Mucosa of descending colon (tissue), 3 donors: ENCODE results near the gene TMOD1. TPM values are rescaled to one million over a fixed set of nuclear protein-coding genes. Genes with fewer than 3 reads are reported as not detected.

ENCODE experiments used
- ATAC-seq: fragments of 200-7000 bp; cut with Tn5 transposase; one replicate; pipeline ENCODE4 v1.9.1; 2020; ENCODE audit warnings: mild to moderate bottlenecking, moderate library complexity
- DNase-seq, 3 donors: peaks; one replicate each; pipeline ENCODE4 v3.0.0-alpha.2; 2020
- H3K36me3 ChIP-seq: fragments of 200-600 bp; one replicate; pipeline ENCODE4 v1.8.0; 2021; ENCODE audit warnings: low read depth, mild to moderate bottlenecking
- H3K4me1 ChIP-seq: fragments of 200-600 bp; one replicate; pipeline ENCODE4 v1.8.0; 2021; ENCODE audit warnings: low read depth, mild to moderate bottlenecking
- H3K4me3 ChIP-seq: fragments of 200-600 bp; one replicate; pipeline ENCODE4 v1.8.0; 2021; ENCODE audit warnings: mild to moderate bottlenecking
- H3K9me3 ChIP-seq: fragments of 200-600 bp; one replicate; pipeline ENCODE4 v1.8.0; 2021; ENCODE audit warnings: mild to moderate bottlenecking
- intact Hi-C, 2 donors: fragments of 100-400 bp; cut with DNase I in 1 of 2; cut with micrococcal nuclease in 1 of 2; formaldehyde crosslinking; loops; one replicate each; pipeline versions ENCODE4 v1.11.0 to v1.11.1; 2022; cut with DNase I, micrococcal nuclease
- total RNA-seq, 3 donors: library from RNA; stranded (reverse); fragmentation: NEBNext Ultra II Directional in 2 of 3; extraction: Animal tissue kit (Norgen Biotek cat#: 25700) in 2 of 3; gene quantifications; one replicate each; pipeline versions ENCODE4 v1.2.1 to v1.2.4, GENCODE V29; 2021 to 2023
- TF ChIP-seq, protein P1 (sequence below): fragments of 200-600 bp; IDR thresholded peaks from one replicate; pipeline ENCODE4 v1.8.0; 2022; ENCODE audit warnings: antibody characterized with exemption, mild to moderate bottlenecking
- donor health status: DM: no; HTN: no; CAD: no; lungs with moderate emphysema.
- donor health status: DM: no; HTN: no; CAD: no.
- donor health status: DM: no; HTN: yes; CAD: no.

Gene TMOD1
- total RNA-seq, 3 donors from 2014 or later, result 2.6 to 36.0 (median 3.9) TPM

DNA sequence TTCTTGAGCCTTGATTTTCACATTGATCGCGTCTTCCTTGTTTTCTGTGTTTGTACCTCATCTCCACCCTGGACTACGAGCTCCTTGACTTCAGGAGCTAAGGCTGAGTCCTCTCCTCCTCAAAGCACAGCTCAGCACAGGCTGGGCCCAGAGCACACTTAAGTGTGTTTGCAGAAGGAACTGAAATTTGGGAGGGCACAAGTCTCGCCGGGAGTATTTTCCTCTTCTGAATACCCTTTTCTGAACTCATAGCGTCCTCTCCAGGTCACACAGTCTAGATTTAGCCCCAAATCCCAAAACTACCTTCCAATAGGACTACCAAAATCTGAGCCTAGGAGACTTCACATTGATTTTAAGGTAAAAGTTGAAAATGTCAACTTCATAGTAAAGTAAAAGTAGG, 90.1 kb downstream of the TMOD1 start:
- H3K36me3 ChIP-seq, result no peaks in the 10 kb centered on the region
- intact Hi-C loops, result no loop called here
- ATAC-seq (no peak), DNase-seq (no peak)
- H3K9me3 ChIP-seq, result no peaks in the 10 kb centered on the region
- TF ChIP-seq, protein P1, sequence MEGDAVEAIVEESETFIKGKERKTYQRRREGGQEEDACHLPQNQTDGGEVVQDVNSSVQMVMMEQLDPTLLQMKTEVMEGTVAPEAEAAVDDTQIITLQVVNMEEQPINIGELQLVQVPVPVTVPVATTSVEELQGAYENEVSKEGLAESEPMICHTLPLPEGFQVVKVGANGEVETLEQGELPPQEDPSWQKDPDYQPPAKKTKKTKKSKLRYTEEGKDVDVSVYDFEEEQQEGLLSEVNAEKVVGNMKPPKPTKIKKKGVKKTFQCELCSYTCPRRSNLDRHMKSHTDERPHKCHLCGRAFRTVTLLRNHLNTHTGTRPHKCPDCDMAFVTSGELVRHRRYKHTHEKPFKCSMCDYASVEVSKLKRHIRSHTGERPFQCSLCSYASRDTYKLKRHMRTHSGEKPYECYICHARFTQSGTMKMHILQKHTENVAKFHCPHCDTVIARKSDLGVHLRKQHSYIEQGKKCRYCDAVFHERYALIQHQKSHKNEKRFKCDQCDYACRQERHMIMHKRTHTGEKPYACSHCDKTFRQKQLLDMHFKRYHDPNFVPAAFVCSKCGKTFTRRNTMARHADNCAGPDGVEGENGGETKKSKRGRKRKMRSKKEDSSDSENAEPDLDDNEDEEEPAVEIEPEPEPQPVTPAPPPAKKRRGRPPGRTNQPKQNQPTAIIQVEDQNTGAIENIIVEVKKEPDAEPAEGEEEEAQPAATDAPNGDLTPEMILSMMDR, result no peak
- no peaks in the 10 kb centered on the region for H3K4me1 ChIP-seq
- no peak overlapping the region for H3K4me3 ChIP-seq

DNA sequence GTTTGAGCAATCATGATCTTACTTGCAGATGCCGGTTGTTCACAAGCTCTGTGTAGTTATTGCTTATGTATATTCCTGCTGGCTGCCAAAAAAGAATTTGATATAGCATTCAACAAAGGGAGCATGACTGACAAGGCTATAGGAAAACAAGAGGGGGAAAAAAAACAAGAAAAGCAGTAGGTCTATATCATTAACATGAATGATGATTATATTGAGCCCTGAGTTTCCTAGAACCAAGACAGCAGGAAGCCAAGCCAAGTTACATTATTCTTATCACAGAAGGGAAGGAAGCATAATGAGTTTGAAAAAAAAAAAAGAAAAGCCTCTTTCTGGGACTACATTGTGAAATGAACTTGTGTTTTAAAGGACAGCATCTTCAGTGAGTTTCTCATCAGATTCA, 90.7 kb downstream of the TMOD1 start:
- Histone ChIP-seq H3K4me1 (no peaks in the 10 kb centered on the region), H3K36me3 (no peaks in the 10 kb centered on the region), H3K9me3 (no peaks in the 10 kb centered on the region), H3K4me3 (no peak overlapping the region)
- intact Hi-C loops, result no loop called here
- TF ChIP-seq, protein P1, result no peak
- ATAC-seq, result no peak
- DNase-seq, result no peak

DNA sequence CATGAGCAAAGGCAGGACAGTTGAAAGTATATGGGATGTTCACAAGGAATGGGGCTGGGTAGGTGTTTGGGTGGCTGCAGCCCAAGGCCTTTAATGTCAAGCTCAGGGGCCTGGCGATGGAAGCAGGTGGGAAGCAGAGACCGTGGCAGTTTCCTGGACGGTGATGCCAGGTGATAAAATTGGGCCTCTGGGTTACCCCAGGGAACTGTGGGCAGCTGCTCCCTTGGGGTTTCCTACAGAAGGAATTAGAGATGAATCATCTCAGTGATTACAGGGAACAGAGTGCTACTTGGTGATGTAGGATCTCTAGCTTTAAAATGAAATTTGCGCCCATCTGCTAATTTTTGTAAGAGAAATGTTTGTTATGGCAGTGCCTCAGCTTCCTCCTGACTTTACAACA, 92.5 kb downstream of the TMOD1 start:
- no peak for ATAC-seq
- TF ChIP-seq, protein P1, result no peak
- intact Hi-C loops, result no loop called here
- H3K4me1 ChIP-seq, result no peaks in the 10 kb centered on the region
- DNase-seq, result no peak
- H3K36me3 ChIP-seq, result no peaks in the 10 kb centered on the region
- no peaks in the 10 kb centered on the region for H3K9me3 ChIP-seq
- no peak overlapping the region for H3K4me3 ChIP-seq

DNA sequence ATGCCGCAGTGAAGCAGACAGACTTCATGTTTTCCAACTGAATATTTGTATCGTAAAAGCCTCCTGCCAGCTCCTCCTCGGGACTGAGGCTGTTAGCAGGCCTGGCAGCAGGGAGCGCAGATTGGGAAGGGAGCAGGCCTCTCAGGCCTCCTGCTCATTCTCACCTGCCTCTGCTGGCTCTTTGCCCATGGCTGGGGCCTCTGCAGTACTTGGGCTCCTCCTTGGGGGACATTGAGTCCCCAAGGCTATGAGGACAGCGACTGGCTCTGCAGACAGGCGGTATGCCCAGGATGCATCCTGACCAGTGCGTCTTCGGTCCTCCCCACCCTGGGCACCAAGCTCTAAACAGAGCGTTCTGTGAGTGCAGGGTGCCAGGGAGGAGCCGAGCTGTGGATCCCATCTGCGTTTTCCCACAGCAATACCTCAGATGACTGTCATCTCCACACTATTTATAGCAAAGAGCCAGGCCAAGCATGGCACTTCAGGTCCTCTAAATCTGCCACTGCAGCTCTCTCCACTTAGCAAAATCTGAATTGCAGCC, 93.0 kb downstream of the TMOD1 start:
- Histone ChIP-seq H3K9me3 (no peaks in the 10 kb centered on the region), H3K4me1 (no peaks in the 10 kb centered on the region), H3K36me3 (no peaks in the 10 kb centered on the region), H3K4me3 (no peak overlapping the region)
- ATAC-seq (no peak), DNase-seq (no peak)
- TF ChIP-seq, protein P1, result no peak
- intact Hi-C loops, result no loop called here

DNA sequence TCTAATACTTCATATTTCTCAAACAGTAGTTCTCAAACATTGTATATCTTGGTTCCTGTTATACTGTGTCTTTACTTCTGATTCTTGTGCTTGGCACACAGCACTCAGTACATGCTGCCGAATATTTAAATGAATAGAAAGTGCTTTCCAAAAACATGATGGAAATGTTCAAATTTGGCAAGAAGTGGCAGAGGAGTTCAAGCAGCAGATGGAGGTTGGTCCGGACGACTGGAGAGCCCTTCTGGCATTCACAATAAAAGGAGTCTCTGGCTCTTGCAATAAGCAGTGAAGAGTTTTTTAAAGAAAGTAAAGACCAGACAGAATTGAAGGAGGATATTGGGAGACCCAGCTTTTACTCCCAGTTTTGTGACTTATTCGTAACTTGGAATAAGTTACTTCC, 95.4 kb downstream of the TMOD1 start:
- DNase-seq (no peak), ATAC-seq (no peak)
- no peaks in the 10 kb centered on the region for H3K36me3 ChIP-seq
- intact Hi-C loops, result loop anchor here in 1 of 2 donors (5.0 kb wide), 1 partner anchor 130 kb away; no protein-coding TSS in a partner anchor
- TF ChIP-seq, protein P1, result no peak
- H3K4me1 ChIP-seq, result peaks cover 6% of the 10 kb centered on the region
- H3K9me3 ChIP-seq, result no peaks in the 10 kb centered on the region
- H3K4me3 ChIP-seq, result no peak overlapping the region
